ENCODE measurements around the gene PPP3R1.

PPP3R1 gene

DNA sequence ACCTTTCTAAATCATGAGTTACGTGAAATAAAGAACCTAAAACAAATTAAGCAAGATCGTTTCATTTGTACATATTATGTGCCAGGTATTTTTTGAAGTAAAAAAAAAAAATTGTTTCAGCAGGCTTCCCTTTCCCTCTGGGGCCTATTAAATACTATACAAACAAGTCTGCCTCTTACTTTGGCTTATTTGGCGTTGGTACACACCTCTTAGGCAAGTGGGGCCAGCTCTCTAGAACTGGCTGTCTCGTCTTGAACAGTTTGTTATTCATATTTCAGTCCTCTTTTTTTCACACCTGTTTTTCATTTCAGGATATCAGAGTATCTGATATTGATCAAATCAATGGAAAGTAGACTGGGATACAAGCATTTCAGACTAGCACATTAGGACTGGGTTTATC, 27.4 kb upstream of the PPP3R1 start:
- no peaks in the 10 kb centered on the region for H3K9me3 ChIP-seq (ENCODE audit: severe bottlenecking)
- no peak overlapping the region for H3K4me3 ChIP-seq (ENCODE audit: severe bottlenecking)
- no peaks in the 10 kb centered on the region; the same call in 1 of the 2 replicates for H3K36me3 ChIP-seq (ENCODE audit: low read depth)
- H3K4me1 ChIP-seq (ENCODE audit: insufficient read depth, poor library complexity, severe bottlenecking), result no peaks in the 10 kb centered on the region
- TF ChIP-seq, protein P1, sequence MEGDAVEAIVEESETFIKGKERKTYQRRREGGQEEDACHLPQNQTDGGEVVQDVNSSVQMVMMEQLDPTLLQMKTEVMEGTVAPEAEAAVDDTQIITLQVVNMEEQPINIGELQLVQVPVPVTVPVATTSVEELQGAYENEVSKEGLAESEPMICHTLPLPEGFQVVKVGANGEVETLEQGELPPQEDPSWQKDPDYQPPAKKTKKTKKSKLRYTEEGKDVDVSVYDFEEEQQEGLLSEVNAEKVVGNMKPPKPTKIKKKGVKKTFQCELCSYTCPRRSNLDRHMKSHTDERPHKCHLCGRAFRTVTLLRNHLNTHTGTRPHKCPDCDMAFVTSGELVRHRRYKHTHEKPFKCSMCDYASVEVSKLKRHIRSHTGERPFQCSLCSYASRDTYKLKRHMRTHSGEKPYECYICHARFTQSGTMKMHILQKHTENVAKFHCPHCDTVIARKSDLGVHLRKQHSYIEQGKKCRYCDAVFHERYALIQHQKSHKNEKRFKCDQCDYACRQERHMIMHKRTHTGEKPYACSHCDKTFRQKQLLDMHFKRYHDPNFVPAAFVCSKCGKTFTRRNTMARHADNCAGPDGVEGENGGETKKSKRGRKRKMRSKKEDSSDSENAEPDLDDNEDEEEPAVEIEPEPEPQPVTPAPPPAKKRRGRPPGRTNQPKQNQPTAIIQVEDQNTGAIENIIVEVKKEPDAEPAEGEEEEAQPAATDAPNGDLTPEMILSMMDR (IDR thresholded peaks at IDR 0.05; ENCODE audit: poor library complexity, severe bottlenecking), result no peak
- no peak overlapping the region for H3K27ac ChIP-seq (ENCODE audit: poor library complexity, severe bottlenecking)
- DNase-seq (ENCODE audit: low spot score) (no peak), ATAC-seq (ENCODE audit: low read depth) (no peak)
- H3K27me3 ChIP-seq (ENCODE audit: insufficient read depth, poor library complexity, severe bottlenecking), result no peaks in the 10 kb centered on the region

DNA sequence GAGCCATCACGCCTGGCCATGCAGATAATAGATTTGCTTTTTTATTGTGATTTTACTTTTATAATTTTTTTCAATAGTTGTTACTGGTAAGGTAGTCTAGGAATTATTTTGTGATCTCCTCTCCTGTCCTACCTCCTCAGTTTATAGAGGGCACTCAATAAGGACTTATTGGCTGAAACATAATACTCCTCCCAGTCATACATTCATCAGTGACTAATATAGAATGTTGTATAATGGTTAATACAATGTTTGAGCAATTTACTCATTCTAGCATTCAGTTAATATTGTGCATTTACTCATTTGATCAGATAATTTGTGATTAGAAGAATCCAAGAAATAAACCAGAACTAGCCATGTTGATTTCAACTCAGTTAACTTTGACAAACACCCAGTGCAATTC, 25.8 kb upstream of the PPP3R1 start:
- no peaks in the 10 kb centered on the region for H3K27me3 ChIP-seq (ENCODE audit: insufficient read depth, poor library complexity, severe bottlenecking)
- H3K9me3 ChIP-seq (ENCODE audit: severe bottlenecking), result no peaks in the 10 kb centered on the region
- ATAC-seq (ENCODE audit: low read depth) (0 out of 3 replicates have a peak, but pooled peaks have one; percentile 21), DNase-seq (ENCODE audit: low spot score) (no peak)
- no peaks in the 10 kb centered on the region for H3K4me1 ChIP-seq (ENCODE audit: insufficient read depth, poor library complexity, severe bottlenecking)
- TF ChIP-seq, protein P1 (IDR thresholded peaks at IDR 0.05; ENCODE audit: poor library complexity, severe bottlenecking), result no peak
- H3K27ac ChIP-seq (ENCODE audit: poor library complexity, severe bottlenecking), result no peak overlapping the region
- no peaks in the 10 kb centered on the region; the same call in 1 of the 2 replicates for H3K36me3 ChIP-seq (ENCODE audit: low read depth)
- no peak overlapping the region for H3K4me3 ChIP-seq (ENCODE audit: severe bottlenecking)

DNA sequence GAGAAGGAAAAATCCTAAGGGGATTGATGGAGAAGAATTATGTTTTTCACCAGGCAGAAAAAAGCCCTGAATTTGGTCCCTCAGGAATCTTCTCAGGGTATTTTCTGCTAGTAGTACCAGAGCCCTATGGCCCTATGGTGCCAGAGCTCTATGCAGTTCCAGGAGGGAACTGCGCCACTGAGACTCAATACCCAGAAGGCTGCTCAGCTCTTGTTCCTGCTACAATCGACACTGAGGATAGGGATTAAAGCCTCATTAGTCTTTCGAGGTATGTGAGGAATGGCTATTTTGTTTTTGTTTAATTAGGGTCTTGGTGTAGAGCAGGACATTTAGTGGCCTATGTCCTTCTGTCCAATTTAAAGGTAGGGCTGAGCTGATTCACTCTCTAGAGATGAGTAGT, 21.7 kb upstream of the PPP3R1 start:
- Histone ChIP-seq H3K27me3 (ENCODE audit: insufficient read depth, poor library complexity, severe bottlenecking) (no peaks in the 10 kb centered on the region), H3K27ac (ENCODE audit: poor library complexity, severe bottlenecking) (no peak overlapping the region), H3K9me3 (ENCODE audit: severe bottlenecking) (no peaks in the 10 kb centered on the region), H3K36me3 (ENCODE audit: low read depth) (no peaks in the 10 kb centered on the region), H3K4me3 (ENCODE audit: severe bottlenecking) (no peak overlapping the region), H3K4me1 (ENCODE audit: insufficient read depth, poor library complexity, severe bottlenecking) (no peaks in the 10 kb centered on the region)
- DNase-seq (ENCODE audit: low spot score), result no peak
- TF ChIP-seq, protein P1 (IDR thresholded peaks at IDR 0.05; ENCODE audit: poor library complexity, severe bottlenecking), result no peak
- no peak for ATAC-seq (ENCODE audit: low read depth)

DNA sequence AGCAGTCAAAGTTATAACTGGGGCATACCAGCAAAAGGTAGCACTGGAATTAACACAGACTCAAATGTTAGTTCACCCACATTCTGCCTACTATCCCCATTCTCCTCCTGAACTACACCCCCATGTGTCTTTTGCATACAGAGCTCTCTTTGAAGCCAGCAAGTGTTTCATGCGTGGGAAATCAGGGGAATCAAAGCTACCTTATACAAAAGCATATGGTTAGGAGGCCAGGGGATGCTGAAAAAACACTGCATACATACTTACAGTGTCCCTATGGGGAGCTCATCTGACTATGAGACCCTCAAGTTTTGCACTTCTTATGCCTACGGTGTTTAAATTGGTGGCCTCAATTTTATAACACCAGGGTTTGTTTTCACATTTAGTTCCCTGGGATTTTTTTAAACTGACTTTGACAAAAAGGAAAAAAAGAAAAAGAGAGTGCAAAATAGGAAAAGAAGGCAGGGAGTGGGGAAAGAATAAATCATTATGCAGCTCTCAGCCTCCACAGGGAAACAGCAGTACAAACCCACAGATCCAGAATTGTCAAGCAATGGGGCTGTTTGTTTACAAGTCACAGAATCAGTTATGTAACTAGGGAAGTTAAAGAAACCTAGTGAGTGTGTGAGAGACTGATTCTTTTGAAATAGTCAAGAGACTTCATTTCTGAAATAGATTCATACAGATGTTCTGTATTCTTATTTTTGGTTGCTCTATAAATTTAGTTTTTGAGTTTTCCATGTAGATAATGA, 20.1 kb upstream of the PPP3R1 start:
- Histone ChIP-seq H3K4me3 (ENCODE audit: severe bottlenecking) (no peak overlapping the region), H3K27me3 (ENCODE audit: insufficient read depth, poor library complexity, severe bottlenecking) (no peaks in the 10 kb centered on the region), H3K36me3 (ENCODE audit: low read depth) (no peaks in the 10 kb centered on the region), H3K4me1 (ENCODE audit: insufficient read depth, poor library complexity, severe bottlenecking) (no peaks in the 10 kb centered on the region), H3K9me3 (ENCODE audit: severe bottlenecking) (no peaks in the 10 kb centered on the region), H3K27ac (ENCODE audit: poor library complexity, severe bottlenecking) (no peak overlapping the region)
- DNase-seq (ENCODE audit: low spot score), result no peak
- TF ChIP-seq, protein P1 (IDR thresholded peaks at IDR 0.05; ENCODE audit: poor library complexity, severe bottlenecking), result no peak
- no peak for ATAC-seq (ENCODE audit: low read depth)

DNA sequence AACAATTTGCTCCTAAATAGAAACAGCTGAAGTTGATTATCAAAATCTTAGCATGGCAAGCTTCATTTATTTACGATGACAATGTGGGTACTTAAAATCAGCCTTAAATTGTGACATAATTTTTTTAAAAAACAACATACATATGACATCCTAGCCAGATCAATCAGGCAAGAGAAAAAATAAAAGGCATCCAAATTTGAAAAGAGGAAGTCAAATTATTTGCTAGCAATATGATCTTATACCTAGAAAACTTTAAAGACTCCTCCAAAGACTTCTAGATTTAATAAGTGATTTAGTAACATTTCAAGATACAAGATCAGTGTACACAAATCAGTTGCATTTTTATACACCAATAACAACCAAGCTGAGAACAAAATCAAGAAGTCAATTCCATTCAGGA, 14.3 kb upstream of the PPP3R1 start:
- no peak for ATAC-seq (ENCODE audit: low read depth)

More for the DNA sequence above, 14.3 kb upstream of the PPP3R1 start:
- Histone ChIP-seq H3K4me1 (ENCODE audit: insufficient read depth, poor library complexity, severe bottlenecking) (no peaks in the 10 kb centered on the region), H3K27me3 (ENCODE audit: insufficient read depth, poor library complexity, severe bottlenecking) (no peaks in the 10 kb centered on the region), H3K4me3 (ENCODE audit: severe bottlenecking) (no peak overlapping the region), H3K36me3 (ENCODE audit: low read depth) (no peaks in the 10 kb centered on the region), H3K9me3 (ENCODE audit: severe bottlenecking) (no peaks in the 10 kb centered on the region), H3K27ac (ENCODE audit: poor library complexity, severe bottlenecking) (no peak overlapping the region)
- TF ChIP-seq, protein P1 (IDR thresholded peaks at IDR 0.05; ENCODE audit: poor library complexity, severe bottlenecking), result no peak
- DNase-seq (ENCODE audit: low spot score), result no peak

All from RWPE2 (cell line).